Esophagus muscularis mucosa (tissue), 3 donors: ENCODE measurements around the gene DESI2.

Source experiments
- POLR2A ChIP-seq: fragments of 450-650 bp; IDR thresholded peaks from one replicate; pipeline ENCODE4 v1.6.1; 2017; ENCODE audit warnings: antibody characterized with exemption, moderate library complexity, mild to moderate bottlenecking, low read depth
- TF ChIP-seq, protein P1 (sequence below), 3 experiments: fragments of 200-600 bp in 2 of 3; fragments of 450-650 bp in 1 of 3; sonication (generic) in 2 of 3; IDR thresholded peaks; one replicate each; pipeline ENCODE4 v1.5.1; 2017 to 2019; ENCODE audit warnings: antibody characterized with exemption in 3 of 3, mild to moderate bottlenecking in 2 of 3, moderate library complexity in 1 of 3

DNA sequence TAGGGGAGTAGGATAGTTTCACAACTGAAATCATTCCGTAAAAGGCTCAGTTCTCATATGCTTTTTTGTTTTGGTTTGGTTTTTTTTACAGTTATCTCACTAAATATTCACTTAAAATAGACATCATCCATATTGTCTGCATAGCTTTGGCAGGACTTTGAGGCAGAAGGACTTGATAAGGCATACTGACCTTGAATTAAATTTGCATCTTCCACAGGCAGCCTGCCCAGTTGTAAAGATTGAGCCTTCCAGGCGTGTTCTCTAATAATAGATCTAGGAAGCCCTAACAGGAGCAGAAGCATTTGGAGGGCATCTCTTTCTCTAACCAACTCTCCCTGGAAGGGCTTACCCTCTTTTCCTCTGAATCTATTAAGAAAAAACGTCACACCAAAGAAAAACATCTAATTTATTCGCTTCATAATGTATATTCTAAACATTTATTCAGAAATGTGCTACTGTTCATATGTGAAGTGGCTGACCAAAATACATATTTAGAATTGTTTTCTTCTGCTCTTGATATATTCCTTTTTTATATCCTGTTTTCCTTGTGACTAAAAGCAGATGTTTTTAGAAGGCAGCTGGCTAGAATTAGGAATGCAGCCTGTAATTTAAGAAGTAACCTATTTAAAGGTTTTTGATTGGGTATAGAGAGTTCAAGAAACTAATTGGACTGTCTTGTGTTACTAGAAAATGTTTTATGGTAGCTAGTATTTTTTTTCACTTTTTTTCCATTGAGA is 20.2 kb downstream of the DESI2 start:
- TF ChIP-seq, protein P1, sequence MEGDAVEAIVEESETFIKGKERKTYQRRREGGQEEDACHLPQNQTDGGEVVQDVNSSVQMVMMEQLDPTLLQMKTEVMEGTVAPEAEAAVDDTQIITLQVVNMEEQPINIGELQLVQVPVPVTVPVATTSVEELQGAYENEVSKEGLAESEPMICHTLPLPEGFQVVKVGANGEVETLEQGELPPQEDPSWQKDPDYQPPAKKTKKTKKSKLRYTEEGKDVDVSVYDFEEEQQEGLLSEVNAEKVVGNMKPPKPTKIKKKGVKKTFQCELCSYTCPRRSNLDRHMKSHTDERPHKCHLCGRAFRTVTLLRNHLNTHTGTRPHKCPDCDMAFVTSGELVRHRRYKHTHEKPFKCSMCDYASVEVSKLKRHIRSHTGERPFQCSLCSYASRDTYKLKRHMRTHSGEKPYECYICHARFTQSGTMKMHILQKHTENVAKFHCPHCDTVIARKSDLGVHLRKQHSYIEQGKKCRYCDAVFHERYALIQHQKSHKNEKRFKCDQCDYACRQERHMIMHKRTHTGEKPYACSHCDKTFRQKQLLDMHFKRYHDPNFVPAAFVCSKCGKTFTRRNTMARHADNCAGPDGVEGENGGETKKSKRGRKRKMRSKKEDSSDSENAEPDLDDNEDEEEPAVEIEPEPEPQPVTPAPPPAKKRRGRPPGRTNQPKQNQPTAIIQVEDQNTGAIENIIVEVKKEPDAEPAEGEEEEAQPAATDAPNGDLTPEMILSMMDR (IDR thresholded peaks at IDR 0.05), result no peak
- TF ChIP-seq POLR2A, result no peak
